ENCODE results near the gene RAD51.

DNA sequence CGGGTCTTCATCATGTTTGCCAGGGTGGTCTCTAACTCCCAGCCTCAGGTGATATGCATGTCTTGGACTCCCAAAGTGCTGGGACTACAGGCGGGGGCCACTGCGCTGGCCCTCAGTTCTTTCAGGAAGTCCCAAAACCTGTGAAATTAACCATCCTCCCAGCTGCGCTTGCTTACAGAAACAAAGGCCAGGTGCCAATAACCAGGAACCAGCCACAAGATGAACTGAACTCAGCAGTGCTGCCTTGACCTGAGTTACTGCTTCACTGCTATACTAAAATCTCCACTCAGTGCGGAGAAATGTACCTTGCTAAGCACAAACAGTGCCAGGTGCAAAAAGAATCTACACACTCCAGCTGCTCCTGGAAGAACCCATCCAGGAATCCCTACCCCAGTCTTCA, 65.0 kb downstream of the RAD51 start:
- TF ChIP-seq ZNF274 (IDR thresholded peaks at IDR 0.05; ENCODE audit: borderline replicate concordance, low read depth, low read length) (no peak), RUNX1 (IDR thresholded peaks at IDR 0.05; ENCODE audit: low read depth) (no peak), SMC3 (conservative IDR thresholded peaks at IDR 0.05; ENCODE audit: insufficient read depth, low read depth, low read length) (no peak), SRSF7 (optimal IDR thresholded peaks at IDR 0.05; ENCODE audit: low read depth, low read length) (no peak)
